PC-3 (cell line): ENCODE measurements around the gene TPST1. TPM values are rescaled to one million over a fixed set of nuclear protein-coding genes. Genes with fewer than 3 reads are reported as not detected.
A peak's percentile ranks its signal among the peaks of the same experiment; 100 is the strongest.

Experiments
- ATAC-seq: fragments of 200-7000 bp; cut with Tn5 transposase; 2 replicates; pipeline ENCODE4 v1.9.1; 2020; ENCODE audit warnings: mild to moderate bottlenecking, moderate library complexity
- BruUV-seq: library from RNA; stranded (reverse); fragments of 400-500 nt; replicated peaks from 2 replicates; lab custom pipeline; 2021; lab: Mats Ljungman, UMichigan
- CTCF ChIA-PET: fragments of 300-600 bp; sonication (Branson Sonifier 250); formaldehyde crosslinking; loops from one replicate; lab custom pipeline; 2022; ENCODE audit warnings: antibody characterized with exemption; lab: Charles Lee
- POLR2A ChIA-PET: fragments of 300-600 bp; sonication (Branson Sonifier 250); formaldehyde crosslinking; loops from one replicate; lab custom pipeline; 2022; ENCODE audit warnings: antibody characterized with exemption; ENCODE audit not compliant: unreplicated experiment; lab: Charles Lee
- DNase-seq: peaks from one replicate; pipeline ENCODE4 v3.0.0-alpha.2; 2015
- H2AFZ ChIP-seq: fragments of 300-600 bp; sonication (generic); 2 replicates; pipeline ENCODE4 v1.6.0; 2016; ENCODE audit warnings: antibody characterized with exemption, low read length
- H3F3A ChIP-seq: fragments of 300-600 bp; sonication (generic); one replicate; pipeline ENCODE4 v1.6.0; 2017; ENCODE audit warnings: antibody characterized with exemption, low read length, control low read depth, mild to moderate bottlenecking; ENCODE audit not compliant: unreplicated experiment
- H3K27ac ChIP-seq: fragments of 300-600 bp; sonication (generic); 2 replicates; pipeline ENCODE4 v1.5.1; 2016; ENCODE audit warnings: mild to moderate bottlenecking, low read length
- H3K27me3 ChIP-seq: fragments of 300-600 bp; sonication (generic); 2 replicates; pipeline ENCODE4 v1.6.1; 2016; ENCODE audit warnings: low read length, mixed read lengths
- H3K36me3 ChIP-seq: fragments of 300-600 bp; sonication (generic); 2 replicates; pipeline ENCODE4 v1.6.1; 2016; ENCODE audit warnings: low read depth, mixed run types, low read length, mixed read lengths
- H3K4me1 ChIP-seq: fragments of 300-600 bp; sonication (generic); 2 replicates; pipeline ENCODE4 v1.5.1; 2016; ENCODE audit warnings: low read length; ENCODE audit not compliant: insufficient read depth
- H3K4me2 ChIP-seq: fragments of 300-600 bp; sonication (generic); 2 replicates; pipeline ENCODE4 v1.6.0; 2016; ENCODE audit warnings: low read length
- H3K4me3 ChIP-seq: fragments of 300-600 bp; sonication (generic); 2 replicates; pipeline ENCODE4 v1.5.1; 2016; ENCODE audit warnings: mild to moderate bottlenecking, low read length, mixed read lengths
- H3K79me2 ChIP-seq: fragments of 300-600 bp; sonication (generic); 2 replicates; pipeline ENCODE4 v1.6.1; 2017; ENCODE audit warnings: low read length, mixed read lengths
- H3K9ac ChIP-seq: fragments of 300-600 bp; sonication (generic); 2 replicates; pipeline ENCODE4 v1.6.0; 2016; ENCODE audit warnings: mild to moderate bottlenecking, low read length
- H3K9me2 ChIP-seq: fragments of 300-600 bp; sonication (generic); replicated peaks from 2 replicates; pipeline ENCODE4 v1.6.1; 2016; ENCODE audit warnings: mixed run types, low read length, mixed read lengths
- H3K9me3 ChIP-seq: fragments of 300-600 bp; sonication (generic); 2 replicates; pipeline ENCODE4 v1.6.1; 2016; ENCODE audit warnings: low read length, mixed read lengths
- H4K20me1 ChIP-seq: fragments of 300-600 bp; sonication (generic); 2 replicates; pipeline ENCODE4 v1.6.1; 2016; ENCODE audit warnings: low read length, mixed read lengths
- CTCF ChIP-seq: fragments of 300-600 bp; sonication (generic); conservative IDR thresholded peaks from 2 replicates; pipeline ENCODE4 v1.5.1; 2017; ENCODE audit warnings: antibody characterized with exemption, low read depth, mild to moderate bottlenecking, low read length
- EZH2 ChIP-seq: fragments of 300-600 bp; sonication (generic); IDR thresholded peaks from one replicate; pipeline ENCODE4 v1.6.1; 2017; ENCODE audit warnings: antibody characterized with exemption, mild to moderate bottlenecking, low read length; ENCODE audit not compliant: unreplicated experiment
- EZH2phosphoT487 ChIP-seq: fragments of 300-600 bp; sonication (generic); IDR thresholded peaks from 2 replicates; pipeline ENCODE4 v1.6.1; 2018; ENCODE audit warnings: mild to moderate bottlenecking, antibody characterized with exemption, low read length, borderline replicate concordance
- intact Hi-C: fragments of 100-400 bp; cut with micrococcal nuclease; formaldehyde crosslinking; loops from 2 replicates; pipeline ENCODE4 v1.9.0; 2023
- total RNA-seq: library from RNA; depleted of rRNA; stranded (reverse); fragments of >200 nt; gene quantifications from 2 replicates; pipeline ENCODE4 v1.2.3, GENCODE V29; 2014

TPST1 gene
- total RNA-seq, 1 experiment from 2014 or later = 14.4 TPM

DNA sequence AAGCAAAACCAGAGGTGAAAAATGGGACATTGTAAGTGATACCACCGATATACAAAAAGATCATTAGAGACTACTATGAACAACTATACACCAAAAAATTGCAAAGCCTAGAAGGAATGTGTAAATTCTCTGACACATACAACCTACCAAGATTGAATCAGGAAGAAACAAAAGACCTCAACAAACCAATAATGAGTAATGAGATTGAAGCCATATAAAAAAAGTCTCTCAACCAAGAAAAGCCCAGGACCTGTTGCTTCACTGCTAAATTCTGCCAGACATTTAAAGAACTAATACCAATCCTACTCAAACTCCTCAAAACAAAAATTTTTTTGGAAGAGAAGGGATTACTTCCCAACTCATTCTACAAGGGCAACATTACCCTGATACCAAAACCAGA, 134.0 kb downstream of the TPST1 start:
- intact Hi-C loops = no loop called here
- no peaks in the 10 kb centered on the region for H3K36me3 ChIP-seq
- H3K4me3 ChIP-seq = no peak overlapping the region
- POLR2A ChIA-PET = no interaction called here
- DNase-seq = no peak
- H3F3A ChIP-seq = no peaks in the 10 kb centered on the region
- no peak overlapping the region for H3K9ac ChIP-seq
- H4K20me1 ChIP-seq = no peaks in the 10 kb centered on the region
- H3K79me2 ChIP-seq = no peaks in the 10 kb centered on the region
- H3K4me1 ChIP-seq = no peaks in the 10 kb centered on the region
- H3K9me3 ChIP-seq = no peaks in the 10 kb centered on the region
- H2AFZ ChIP-seq = no peak overlapping the region
- H3K9me2 ChIP-seq = no peaks in the 10 kb centered on the region
- ATAC-seq = no peak
- no TSS peak for BruUV-seq
- no peak overlapping the region for H3K27ac ChIP-seq
- H3K27me3 ChIP-seq = no peaks in the 10 kb centered on the region
- no peak for TF ChIP-seq EZH2phosphoT487
- TF ChIP-seq EZH2 = no peak
- TF ChIP-seq CTCF = no peak
- H3K4me2 ChIP-seq = no peak overlapping the region
- CTCF ChIA-PET = no interaction called here

- no peaks in the 10 kb centered on the region for H4K20me1 ChIP-seq
- H3F3A ChIP-seq = no peaks in the 10 kb centered on the region
- CTCF ChIA-PET = no interaction called here
- H3K9ac ChIP-seq = no peak overlapping the region
- DNase-seq (peak; percentile 12), ATAC-seq (no peak)
- BruUV-seq = no TSS peak
- no peaks in the 10 kb centered on the region for H3K79me2 ChIP-seq
- H3K9me3 ChIP-seq = no peaks in the 10 kb centered on the region
- H3K36me3 ChIP-seq = no peaks in the 10 kb centered on the region
- no peak overlapping the region for H3K27ac ChIP-seq
- no peaks in the 10 kb centered on the region for H3K9me2 ChIP-seq
- intact Hi-C loops = no loop called here
- no peak overlapping the region for H2AFZ ChIP-seq
- no peak for TF ChIP-seq EZH2
- no peak for TF ChIP-seq CTCF
- TF ChIP-seq EZH2phosphoT487 = no peak
- no peaks in the 10 kb centered on the region for H3K27me3 ChIP-seq
- POLR2A ChIA-PET = no interaction called here
- H3K4me1 ChIP-seq = no peaks in the 10 kb centered on the region
- H3K4me2 ChIP-seq = no peak overlapping the region
- no peak overlapping the region for H3K4me3 ChIP-seq
Observed at GRCh38 chr7:66344166-66344565, 139.0 kb downstream of the TPST1 start.

DNA sequence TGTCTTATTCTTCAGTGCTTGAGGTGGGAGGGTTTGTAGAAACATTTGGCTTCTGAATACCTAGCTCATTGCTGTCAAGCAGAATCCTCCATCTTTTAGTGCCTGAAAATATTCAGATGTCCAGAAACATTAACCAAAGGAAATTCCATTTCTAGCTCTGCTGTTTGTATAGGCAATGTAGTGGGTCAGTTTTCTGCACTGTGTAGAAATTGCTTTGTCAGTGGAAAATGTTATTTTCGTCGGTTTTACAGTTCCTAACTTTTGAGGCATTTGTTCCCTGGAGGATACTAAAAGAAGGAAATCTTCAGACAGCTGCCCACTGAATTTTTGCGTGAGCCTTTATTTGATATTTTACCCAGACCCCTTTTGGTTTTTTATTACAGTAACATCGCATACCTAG, 143.4 kb downstream of the TPST1 start:
- TF ChIP-seq EZH2 (no peak), CTCF (no peak), EZH2phosphoT487 (no peak)
- H3K9me2 ChIP-seq = no peaks in the 10 kb centered on the region
- no peak for ATAC-seq
- ChIA-PET CTCF (no interaction called here), POLR2A (no interaction called here)
- DNase-seq = no peak
- H3K36me3 ChIP-seq = no peaks in the 10 kb centered on the region
- no peaks in the 10 kb centered on the region for H3K9me3 ChIP-seq
- intact Hi-C loops = no loop called here
- H3K4me1 ChIP-seq = no peaks in the 10 kb centered on the region
- H3K79me2 ChIP-seq = no peaks in the 10 kb centered on the region
- H3K9ac ChIP-seq = no peak overlapping the region
- BruUV-seq = no TSS peak
- no peak overlapping the region for H3K4me2 ChIP-seq
- no peaks in the 10 kb centered on the region for H4K20me1 ChIP-seq
- H3K4me3 ChIP-seq = no peak overlapping the region
- no peaks in the 10 kb centered on the region for H3F3A ChIP-seq
- H2AFZ ChIP-seq = no peak overlapping the region
- H3K27me3 ChIP-seq = no peaks in the 10 kb centered on the region
- H3K27ac ChIP-seq = no peak overlapping the region
